GM10248 (cell line): Measurements from ENCODE around the gene ZNF770.
"Not testable (repeated sequence)": the region's sequence is repeated elsewhere in the genome, so short reads cannot be mapped to it uniquely, and the experiment has no call there.

Experiments used
- CTCF ChIA-PET: fragments of 300-600 bp; sonication (Branson Sonifier 250); formaldehyde crosslinking; extraction: SDS; loops from one replicate; lab custom pipeline; 2021; ENCODE audit warnings: antibody characterized with exemption; lab: Yijun Ruan, JAX
- POLR2A ChIA-PET: fragments of 350-650 bp; sonication (Branson Sonifier 250); formaldehyde crosslinking; extraction: SDS; loops from one replicate; lab custom pipeline; 2020; ENCODE audit warnings: antibody characterized with exemption; lab: Yijun Ruan, JAX
- DNase-seq: peaks from one replicate; pipeline ENCODE4 v3.0.0; 2012; ENCODE audit errors: extremely low spot score
- CTCF ChIP-seq: IDR thresholded peaks from 2 replicates; pipeline ENCODE4 v1.5.1; 2012; ENCODE audit warnings: mild to moderate bottlenecking, low read depth; ENCODE audit errors: extremely low read depth, missing control alignments, control extremely low read depth

ZNF770 gene

DNA sequence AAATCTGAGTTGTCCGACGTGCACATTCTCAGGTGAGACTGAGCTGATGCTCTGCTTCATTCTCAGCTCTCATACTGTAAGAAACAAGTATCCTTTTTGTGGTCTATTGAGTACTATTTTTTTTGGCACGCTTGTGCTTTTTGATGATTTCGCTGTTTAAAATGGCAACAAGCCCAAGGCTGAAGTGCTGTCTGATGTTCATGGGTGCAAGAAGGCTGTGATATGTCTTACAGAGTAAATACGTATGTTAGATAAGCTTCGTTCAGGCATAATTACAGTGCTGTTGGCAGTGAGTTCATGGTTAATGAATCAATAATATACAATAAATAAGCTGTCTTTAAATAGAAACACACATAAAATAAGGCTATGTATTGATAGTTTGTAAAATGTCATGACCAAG, 45.7 kb downstream of the ZNF770 start:
- TF ChIP-seq CTCF, result no peak
- no peak for DNase-seq
- ChIA-PET CTCF (interaction anchor here (0.8 to 2.3 kb wide), 2 partner anchors 11 to 27 kb away, joined by 3 to 7 read pairs; partner anchors contain the start of gene AQR), POLR2A (no interaction called here)

DNA sequence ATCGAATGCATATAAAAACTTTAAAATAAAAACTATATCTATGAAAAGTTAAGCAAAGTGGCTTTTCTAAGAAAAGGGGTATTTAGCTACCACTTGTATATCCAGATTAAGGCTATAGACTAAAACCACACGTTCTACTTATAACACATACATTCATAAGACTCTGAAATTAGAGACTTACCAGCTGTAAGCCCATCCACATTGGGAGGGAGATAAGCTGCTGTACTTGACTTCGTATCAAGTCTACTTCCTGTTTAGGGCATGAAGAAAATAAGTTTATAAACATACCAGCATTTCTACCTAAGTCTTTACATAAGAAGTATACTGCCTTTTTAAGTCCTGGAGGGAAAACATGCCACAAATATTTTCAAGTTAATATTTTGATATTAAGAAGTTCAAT, 46.3 kb downstream of the ZNF770 start:
- ChIA-PET CTCF (interaction anchor here (0.8 to 2.3 kb wide), 2 partner anchors 11 to 28 kb away, joined by 3 to 7 read pairs; partner anchors contain the start of gene AQR), POLR2A (no interaction called here)

DNA sequence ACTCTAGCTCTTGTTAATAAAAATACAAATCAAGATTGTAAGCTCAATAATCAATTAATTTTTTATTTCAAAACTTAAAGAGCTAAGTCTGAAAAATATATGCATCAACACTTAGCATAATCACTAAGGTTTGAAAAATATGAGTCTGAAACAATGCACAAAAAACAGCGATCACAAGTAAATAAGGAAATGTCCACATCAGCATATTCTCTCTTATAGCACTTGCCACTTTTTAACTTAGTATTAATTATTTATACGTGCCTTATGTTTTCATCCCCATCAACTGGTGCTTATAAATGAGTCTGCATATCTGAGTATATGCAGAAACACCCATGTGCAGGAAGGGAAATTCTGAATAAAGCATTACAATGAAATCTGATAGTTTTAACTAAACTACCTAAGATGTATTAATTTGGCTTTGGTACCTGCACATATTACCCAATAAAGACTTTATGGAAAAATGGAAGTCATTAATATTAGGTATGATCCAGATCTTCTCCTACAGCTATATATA, 46.8 kb downstream of the ZNF770 start:
- ChIA-PET CTCF (interaction anchor here (1.8 to 2.3 kb wide), 2 partner anchors 12 to 29 kb away, joined by 6 to 7 read pairs; partner anchors contain the start of gene AQR), POLR2A (no interaction called here)

More for the DNA sequence above, 46.3 kb downstream of the ZNF770 start:
- TF ChIP-seq CTCF, result no peak
- DNase-seq, result no peak

DNA sequence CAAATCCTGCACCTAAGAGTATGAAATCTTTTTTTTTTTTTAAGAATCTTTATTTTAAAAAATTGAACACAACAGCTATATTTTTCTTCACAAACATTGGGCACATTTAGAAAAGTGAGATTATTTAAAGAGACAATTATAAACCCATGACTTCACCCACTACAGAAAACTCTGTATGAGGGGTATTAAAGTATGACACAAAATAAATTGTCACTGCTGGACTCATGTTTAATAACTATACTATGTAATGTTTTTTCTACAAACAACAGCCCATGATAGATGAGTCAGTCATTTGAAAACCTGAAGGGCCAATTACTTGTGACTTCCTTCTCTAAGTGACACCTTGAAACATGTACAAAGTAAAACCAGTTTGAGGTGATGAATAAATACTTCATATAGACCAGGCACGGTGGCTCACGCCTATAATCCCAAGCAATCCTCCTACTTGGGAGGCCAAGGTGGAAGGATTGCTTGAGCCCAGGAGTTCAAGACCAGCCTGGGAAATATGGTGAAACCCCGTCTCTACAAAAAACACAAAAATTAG, 54.6 kb downstream of the ZNF770 start:
- POLR2A ChIA-PET, result no interaction called here
- CTCF ChIA-PET, result no interaction called here
- no peak for DNase-seq
- TF ChIP-seq CTCF, result no peak

More for the DNA sequence above, 46.8 kb downstream of the ZNF770 start:
- no peak for DNase-seq
- no peak for TF ChIP-seq CTCF

GRCh38 chr15:34928349-34928748, 59.7 kb downstream of the ZNF770 start:
- POLR2A ChIA-PET, CTCF ChIA-PET, DNase-seq: not testable (repeated sequence)
